MCF 10A (cell line): ENCODE data around the gene ZNF185. TPM values are rescaled to one million over a fixed set of nuclear protein-coding genes. Genes with fewer than 3 reads are reported as not detected.

Experiments
- BruUV-seq: library from RNA; stranded (reverse); fragments of 400-500 nt; replicated peaks from 2 replicates; lab custom pipeline; 2021; lab: Mats Ljungman, UMichigan
- CTCF ChIA-PET: fragments of 300-600 bp; sonication (Branson Sonifier 250); formaldehyde crosslinking; extraction: SDS; loops from one replicate; lab custom pipeline; 2021; ENCODE audit warnings: antibody characterized with exemption, inconsistent platforms; lab: Yijun Ruan, JAX
- POLR2A ChIA-PET: fragments of 300-600, 350-650 bp; sonication (Branson Sonifier 250); formaldehyde crosslinking; extraction: SDS; loops from one replicate; lab custom pipeline; 2020; ENCODE audit warnings: antibody characterized with exemption, inconsistent platforms; lab: Yijun Ruan, JAX
- DNase-seq: peaks from one replicate; pipeline ENCODE4 v3.0.0-alpha.2; 2018; ENCODE audit not compliant: unreplicated experiment
- H3K27ac Mint-ChIP-seq: one replicate; pipeline ENCODE4 v1.8.0; 2022; ENCODE audit warnings: mild to moderate bottlenecking, low read depth, mixed read lengths; ENCODE audit not compliant: unreplicated experiment
- H3K27me3 Mint-ChIP-seq: one replicate; pipeline ENCODE4 v1.8.0; 2022; ENCODE audit warnings: mixed read lengths; ENCODE audit not compliant: insufficient read depth, unreplicated experiment
- H3K36me3 Mint-ChIP-seq: one replicate; pipeline ENCODE4 v1.8.0; 2022; ENCODE audit warnings: mild to moderate bottlenecking, moderate library complexity, mixed read lengths; ENCODE audit not compliant: insufficient read depth, unreplicated experiment
- H3K4me1 Mint-ChIP-seq: one replicate; pipeline ENCODE4 v1.8.0; 2022; ENCODE audit warnings: mixed read lengths; ENCODE audit not compliant: insufficient read depth, unreplicated experiment
- H3K4me3 Mint-ChIP-seq: one replicate; pipeline ENCODE4 v1.8.0; 2022; ENCODE audit warnings: mild to moderate bottlenecking, moderate library complexity, mixed read lengths; ENCODE audit not compliant: unreplicated experiment
- H3K9me3 Mint-ChIP-seq: one replicate; pipeline ENCODE4 v1.8.0; 2022; ENCODE audit warnings: mixed read lengths; ENCODE audit not compliant: unreplicated experiment
- intact Hi-C: fragments of 100-400 bp; cut with micrococcal nuclease; formaldehyde crosslinking; loops from 2 replicates; pipeline ENCODE4 v1.14.1; 2022
- total RNA-seq: library from RNA; stranded (reverse); gene quantifications from 2 replicates; pipeline ENCODE4 v1.2.3, GENCODE V29; 2022
- TF ChIP-seq, protein P1 (sequence below): fragments of 200-600 bp; IDR thresholded peaks from one replicate; pipeline ENCODE4 v1.8.0; 2022; ENCODE audit warnings: antibody characterized with exemption, mild to moderate bottlenecking; ENCODE audit not compliant: unreplicated experiment

The ZNF185 gene
- total RNA-seq, 1 experiment from 2014 or later: 17.8 TPM

DNA sequence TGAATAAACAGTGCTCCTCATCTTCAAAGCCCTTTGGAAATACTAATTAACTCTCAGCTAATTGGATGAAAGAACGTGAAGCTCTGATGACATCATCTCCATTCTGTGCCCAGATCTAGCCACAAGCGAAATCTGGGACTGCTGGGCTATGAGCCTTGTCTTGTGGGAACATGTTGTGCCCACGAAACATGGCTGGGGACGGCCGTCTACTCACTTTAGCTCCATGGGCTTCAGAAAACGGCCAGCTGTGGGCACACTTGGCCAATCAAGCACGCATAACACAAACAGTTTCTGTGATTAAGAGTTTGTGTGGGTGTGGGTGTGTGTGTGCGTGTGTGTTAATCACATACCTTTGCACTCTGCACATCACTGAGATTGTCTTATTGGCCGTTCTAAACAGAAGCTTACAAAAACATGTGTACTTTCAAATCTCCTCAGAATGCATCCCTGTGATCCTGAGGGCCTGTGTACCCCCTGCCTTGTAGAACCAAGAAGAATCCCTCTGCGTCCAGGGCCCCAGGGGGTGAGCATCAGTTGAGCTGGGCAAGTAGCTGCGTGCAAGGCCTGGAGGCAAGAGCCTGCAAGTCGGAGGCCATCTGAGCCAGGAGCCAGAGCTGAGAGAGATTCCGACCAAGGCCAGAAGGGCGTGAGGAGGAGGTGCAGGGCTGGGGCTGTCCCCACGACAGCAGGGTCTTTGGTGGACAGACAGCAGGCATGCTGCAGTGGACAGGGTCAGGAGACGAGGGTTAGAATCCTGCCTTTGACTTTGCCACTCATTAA is 18.7 kb upstream of the ZNF185 start:
- Mint-ChIP-seq H3K36me3 (no peaks in the 10 kb centered on the region), H3K4me1 (peaks cover 15% of the 10 kb centered on the region), H3K9me3 (peaks cover 11% of the 10 kb centered on the region), H3K27me3 (no peaks in the 10 kb centered on the region), H3K4me3 (no peak overlapping the region), H3K27ac (peak overlapping the region; percentile 51)
- peak; percentile 56 for DNase-seq
- intact Hi-C loops: no loop called here
- CTCF ChIA-PET: interaction anchor here (0.6 to 1.9 kb wide), 9 partner anchors 12 to 1126 kb away, joined by 3 to 18 read pairs (median 3); no protein-coding TSS in a partner anchor
- TF ChIP-seq, protein P1, sequence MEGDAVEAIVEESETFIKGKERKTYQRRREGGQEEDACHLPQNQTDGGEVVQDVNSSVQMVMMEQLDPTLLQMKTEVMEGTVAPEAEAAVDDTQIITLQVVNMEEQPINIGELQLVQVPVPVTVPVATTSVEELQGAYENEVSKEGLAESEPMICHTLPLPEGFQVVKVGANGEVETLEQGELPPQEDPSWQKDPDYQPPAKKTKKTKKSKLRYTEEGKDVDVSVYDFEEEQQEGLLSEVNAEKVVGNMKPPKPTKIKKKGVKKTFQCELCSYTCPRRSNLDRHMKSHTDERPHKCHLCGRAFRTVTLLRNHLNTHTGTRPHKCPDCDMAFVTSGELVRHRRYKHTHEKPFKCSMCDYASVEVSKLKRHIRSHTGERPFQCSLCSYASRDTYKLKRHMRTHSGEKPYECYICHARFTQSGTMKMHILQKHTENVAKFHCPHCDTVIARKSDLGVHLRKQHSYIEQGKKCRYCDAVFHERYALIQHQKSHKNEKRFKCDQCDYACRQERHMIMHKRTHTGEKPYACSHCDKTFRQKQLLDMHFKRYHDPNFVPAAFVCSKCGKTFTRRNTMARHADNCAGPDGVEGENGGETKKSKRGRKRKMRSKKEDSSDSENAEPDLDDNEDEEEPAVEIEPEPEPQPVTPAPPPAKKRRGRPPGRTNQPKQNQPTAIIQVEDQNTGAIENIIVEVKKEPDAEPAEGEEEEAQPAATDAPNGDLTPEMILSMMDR: no peak
- BruUV-seq: no TSS peak
- POLR2A ChIA-PET: interaction anchor here (1.0 to 1.7 kb wide), 10 partner anchors 10 to 49 kb away, joined by 3 to 9 read pairs (median 4); partner anchors contain the start of genes CETN2 and NSDHL

DNA sequence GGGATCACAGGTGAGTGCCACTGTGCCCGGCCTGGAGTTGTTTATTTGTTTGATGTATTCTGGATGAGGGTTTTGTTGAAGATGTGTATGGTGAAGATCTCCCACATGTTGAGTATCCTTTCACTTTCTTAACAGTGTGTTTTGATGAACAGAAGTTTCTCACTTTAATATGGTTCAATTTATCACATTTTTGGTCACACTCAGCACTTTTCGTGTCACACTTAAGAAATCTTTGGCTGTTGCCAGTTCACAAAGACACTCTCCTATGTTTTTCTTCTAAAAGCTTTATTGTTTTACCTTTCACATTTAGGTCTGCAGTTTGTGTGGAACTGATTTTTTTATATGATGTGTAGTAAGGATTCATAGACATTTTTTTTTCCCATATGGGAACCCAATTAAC is 16.6 kb upstream of the ZNF185 start:
- TF ChIP-seq, protein P1: no peak
- CTCF ChIA-PET: interaction anchor here (0.6 to 1.5 kb wide), 3 partner anchors 24 to 545 kb away, joined by 3 to 4 read pairs (median 3); no protein-coding TSS in a partner anchor
- no TSS peak for BruUV-seq
- DNase-seq: no peak
- POLR2A ChIA-PET: interaction anchor here (0.6 to 1.2 kb wide), 2 partner anchors 10 to 670 kb away, joined by 3 read pairs; no protein-coding TSS in a partner anchor
- H3K27me3 Mint-ChIP-seq: no peaks in the 10 kb centered on the region
- no peak overlapping the region for H3K4me3 Mint-ChIP-seq
- intact Hi-C loops: no loop called here
- H3K4me1 Mint-ChIP-seq: peaks cover 15% of the 10 kb centered on the region
- H3K9me3 Mint-ChIP-seq: no peaks in the 10 kb centered on the region
- no peak overlapping the region for H3K27ac Mint-ChIP-seq
- no peaks in the 10 kb centered on the region for H3K36me3 Mint-ChIP-seq

DNA sequence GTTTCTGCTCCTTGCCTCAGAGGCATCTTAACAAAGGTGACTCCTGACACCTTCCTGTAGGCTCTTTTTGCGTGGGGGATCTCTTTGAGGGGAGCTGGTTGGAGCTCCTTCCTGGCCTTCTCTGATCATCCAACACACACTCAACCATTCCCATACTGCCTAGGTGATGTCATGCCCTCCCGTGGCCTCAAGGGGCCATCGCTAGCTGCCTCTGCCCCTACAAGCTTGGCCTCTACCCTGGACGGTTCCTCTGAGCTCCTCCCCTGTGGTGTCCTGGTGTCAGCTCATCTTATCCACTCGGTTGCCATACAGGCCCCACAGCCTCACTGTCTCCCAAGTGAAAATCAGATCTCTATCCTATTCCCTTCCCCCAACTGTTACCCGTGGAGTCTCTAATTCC is 13.7 kb upstream of the ZNF185 start:
- no peaks in the 10 kb centered on the region for H3K9me3 Mint-ChIP-seq
- CTCF ChIA-PET: interaction anchor here (1.5 to 1.6 kb wide), 2 partner anchors 11 to 20 kb away, joined by 4 read pairs; no protein-coding TSS in a partner anchor
- no TSS peak for BruUV-seq
- H3K4me3 Mint-ChIP-seq: no peak overlapping the region
- POLR2A ChIA-PET: no interaction called here
- H3K27ac Mint-ChIP-seq: no peak overlapping the region
- intact Hi-C loops: no loop called here
- DNase-seq: no peak
- no peaks in the 10 kb centered on the region for H3K27me3 Mint-ChIP-seq
- TF ChIP-seq, protein P1: no peak
- H3K36me3 Mint-ChIP-seq: no peaks in the 10 kb centered on the region
- peaks cover 4% of the 10 kb centered on the region for H3K4me1 Mint-ChIP-seq

DNA sequence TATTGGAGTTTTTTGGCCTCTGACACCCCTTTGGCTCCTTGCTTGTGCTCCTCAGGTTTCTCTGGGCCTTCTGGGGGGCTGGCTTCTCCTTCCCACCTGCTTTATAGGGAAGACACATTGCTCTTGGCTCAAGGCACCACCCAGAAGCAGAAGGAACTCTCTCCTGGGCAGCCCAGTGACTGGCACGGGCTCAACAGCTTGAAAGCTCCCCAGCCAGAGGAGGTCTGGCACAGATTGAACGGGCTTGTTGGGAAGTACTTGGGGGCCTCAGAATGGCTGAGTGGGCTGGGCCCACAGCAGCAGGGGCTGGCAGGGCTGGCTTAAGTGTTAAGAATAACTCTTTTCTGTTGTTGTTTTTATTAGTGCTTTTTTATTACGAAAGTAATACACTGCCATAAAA is 11.2 kb upstream of the ZNF185 start:
- ChIA-PET POLR2A (no interaction called here), CTCF (no interaction called here)
- H3K9me3 Mint-ChIP-seq: peaks cover 15% of the 10 kb centered on the region
- no peak overlapping the region for H3K27ac Mint-ChIP-seq
- no peaks in the 10 kb centered on the region for H3K4me1 Mint-ChIP-seq
- H3K36me3 Mint-ChIP-seq: no peaks in the 10 kb centered on the region
- TF ChIP-seq, protein P1: no peak
- intact Hi-C loops: no loop called here
- BruUV-seq: no TSS peak
- peaks cover 23% of the 10 kb centered on the region for H3K27me3 Mint-ChIP-seq
- H3K4me3 Mint-ChIP-seq: no peak overlapping the region
- DNase-seq: no peak
